DND-41 (cell line): Measurements from ENCODE around the gene ARHGAP22.

Experiments
- ATAC-seq: fragments of 200-7000 bp; cut with Tn5 transposase; 3 replicates; pipeline ENCODE4 v1.9.1; 2021; ENCODE audit warnings: low read depth; ENCODE audit not compliant: insufficient read depth
- DNase-seq: peaks from one replicate; pipeline ENCODE4 v3.0.0-alpha.2; 2020
- H2AFZ ChIP-seq: 2 replicates; pipeline ENCODE4 v1.6.0; 2012; ENCODE audit warnings: low read depth, low read length
- H3K27ac ChIP-seq: 2 replicates; pipeline ENCODE4 v1.5.1; 2012; ENCODE audit warnings: low read length, inconsistent platforms
- H3K27me3 ChIP-seq: fragments of 200-600 bp; sonication (generic); 2 replicates; pipeline ENCODE4 v1.6.0; 2012; ENCODE audit warnings: low read length, mild to moderate bottlenecking, inconsistent platforms; ENCODE audit not compliant: insufficient read depth, poor library complexity
- H3K36me3 ChIP-seq: 2 replicates; pipeline ENCODE4 v1.5.1; 2012; ENCODE audit warnings: low read length, inconsistent platforms; ENCODE audit not compliant: insufficient read depth
- H3K4me1 ChIP-seq: 2 replicates; pipeline ENCODE4 v1.5.1; 2012; ENCODE audit warnings: mild to moderate bottlenecking, low read length; ENCODE audit not compliant: insufficient read depth
- H3K4me2 ChIP-seq: 2 replicates; pipeline ENCODE4 v1.6.0; 2012; ENCODE audit warnings: mild to moderate bottlenecking, moderate library complexity, low read length, inconsistent platforms; ENCODE audit not compliant: insufficient read depth
- H3K4me3 ChIP-seq, 2 experiments: fragments of 200-600 bp in 1 of 2; shearing (Covaris generic) in 1 of 2; 2 replicates each; pipeline ENCODE4 v1.5.1; 2012 to 2016; ENCODE audit warnings: inconsistent platforms in 2 of 2, low read length in 2 of 2, mild to moderate bottlenecking in 2 of 2, low read depth in 1 of 2, moderate library complexity in 1 of 2
- H3K79me2 ChIP-seq: 2 replicates; pipeline ENCODE4 v1.6.0; 2012; ENCODE audit warnings: low read length, inconsistent platforms; ENCODE audit not compliant: insufficient read depth
- H3K9ac ChIP-seq: 2 replicates; pipeline ENCODE4 v1.6.0; 2012; ENCODE audit warnings: low read depth, mild to moderate bottlenecking, inconsistent platforms, low read length, moderate library complexity
- H3K9me3 ChIP-seq: 2 replicates; pipeline ENCODE4 v1.5.1; 2012; ENCODE audit warnings: low read length, moderate library complexity, mild to moderate bottlenecking, inconsistent platforms; ENCODE audit not compliant: insufficient read depth, severe bottlenecking
- H4K20me1 ChIP-seq: 2 replicates; pipeline ENCODE4 v1.6.0; 2012; ENCODE audit warnings: low read length; ENCODE audit not compliant: insufficient read depth
- EZH2 ChIP-seq: IDR thresholded peaks from 3 replicates; pipeline ENCODE4 v1.6.1; 2012; ENCODE audit warnings: borderline replicate concordance, low read depth, mild to moderate bottlenecking, moderate library complexity, low read length, inconsistent platforms; ENCODE audit not compliant: severe bottlenecking
- TF ChIP-seq, protein P1 (sequence below): IDR thresholded peaks from 2 replicates; pipeline ENCODE4 v1.5.1; 2012; ENCODE audit warnings: borderline replicate concordance, low read length, moderate library complexity, mild to moderate bottlenecking; ENCODE audit not compliant: poor library complexity, severe bottlenecking; ENCODE audit errors: extremely low read depth

Gene ARHGAP22

GRCh38 chr10:48501226-48501625 lies 103.6 kb downstream of the ARHGAP22 start:
- no peak for ATAC-seq

DNA sequence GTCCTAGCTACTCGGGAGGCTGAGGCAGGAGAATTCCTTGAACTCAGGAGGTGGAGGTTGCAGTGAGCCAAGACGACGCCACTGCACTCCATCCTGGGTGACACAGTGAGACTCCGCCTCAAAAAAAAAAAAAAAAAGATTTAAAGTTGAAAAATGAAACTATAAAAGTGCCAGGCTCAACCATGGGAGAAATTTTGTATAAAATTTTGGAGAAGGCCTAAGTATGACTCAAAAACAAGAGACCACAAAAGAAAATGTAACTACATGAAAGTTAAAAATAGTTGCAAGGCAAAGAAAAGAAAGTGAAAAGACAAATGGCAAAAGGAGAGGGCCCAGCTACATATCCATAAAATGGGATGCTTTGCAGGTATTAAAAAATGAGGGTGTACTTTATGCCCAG lies 104.1 kb downstream of the ARHGAP22 start:
- Histone ChIP-seq H3K9ac (no peak overlapping the region), H3K27me3 (no peaks in the 10 kb centered on the region), H2AFZ (no peak overlapping the region), H3K4me1 (no peaks in the 10 kb centered on the region), H3K36me3 (no peaks in the 10 kb centered on the region), H4K20me1 (no peaks in the 10 kb centered on the region), H3K9me3 (no peaks in the 10 kb centered on the region), H3K27ac (no peak overlapping the region), H3K4me3 (no peak overlapping the region), H3K4me2 (no peak overlapping the region), H3K79me2 (no peaks in the 10 kb centered on the region)
- DNase-seq (no peak), ATAC-seq (no peak)
- TF ChIP-seq EZH2: no peak
- TF ChIP-seq, protein P1, sequence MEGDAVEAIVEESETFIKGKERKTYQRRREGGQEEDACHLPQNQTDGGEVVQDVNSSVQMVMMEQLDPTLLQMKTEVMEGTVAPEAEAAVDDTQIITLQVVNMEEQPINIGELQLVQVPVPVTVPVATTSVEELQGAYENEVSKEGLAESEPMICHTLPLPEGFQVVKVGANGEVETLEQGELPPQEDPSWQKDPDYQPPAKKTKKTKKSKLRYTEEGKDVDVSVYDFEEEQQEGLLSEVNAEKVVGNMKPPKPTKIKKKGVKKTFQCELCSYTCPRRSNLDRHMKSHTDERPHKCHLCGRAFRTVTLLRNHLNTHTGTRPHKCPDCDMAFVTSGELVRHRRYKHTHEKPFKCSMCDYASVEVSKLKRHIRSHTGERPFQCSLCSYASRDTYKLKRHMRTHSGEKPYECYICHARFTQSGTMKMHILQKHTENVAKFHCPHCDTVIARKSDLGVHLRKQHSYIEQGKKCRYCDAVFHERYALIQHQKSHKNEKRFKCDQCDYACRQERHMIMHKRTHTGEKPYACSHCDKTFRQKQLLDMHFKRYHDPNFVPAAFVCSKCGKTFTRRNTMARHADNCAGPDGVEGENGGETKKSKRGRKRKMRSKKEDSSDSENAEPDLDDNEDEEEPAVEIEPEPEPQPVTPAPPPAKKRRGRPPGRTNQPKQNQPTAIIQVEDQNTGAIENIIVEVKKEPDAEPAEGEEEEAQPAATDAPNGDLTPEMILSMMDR: no peak

More at GRCh38 chr10:48501226-48501625, 103.6 kb downstream of the ARHGAP22 start:
- Histone ChIP-seq H3K4me2 (no peak overlapping the region), H3K79me2 (no peaks in the 10 kb centered on the region), H3K36me3 (no peaks in the 10 kb centered on the region), H3K27ac (no peak overlapping the region), H3K4me3 (no peak overlapping the region), H4K20me1 (no peaks in the 10 kb centered on the region), H3K9ac (no peak overlapping the region), H2AFZ (no peak overlapping the region), H3K27me3 (no peaks in the 10 kb centered on the region), H3K4me1 (no peaks in the 10 kb centered on the region), H3K9me3 (no peaks in the 10 kb centered on the region)
- DNase-seq: no peak
- TF ChIP-seq, protein P1: no peak
- TF ChIP-seq EZH2: no peak

DNA sequence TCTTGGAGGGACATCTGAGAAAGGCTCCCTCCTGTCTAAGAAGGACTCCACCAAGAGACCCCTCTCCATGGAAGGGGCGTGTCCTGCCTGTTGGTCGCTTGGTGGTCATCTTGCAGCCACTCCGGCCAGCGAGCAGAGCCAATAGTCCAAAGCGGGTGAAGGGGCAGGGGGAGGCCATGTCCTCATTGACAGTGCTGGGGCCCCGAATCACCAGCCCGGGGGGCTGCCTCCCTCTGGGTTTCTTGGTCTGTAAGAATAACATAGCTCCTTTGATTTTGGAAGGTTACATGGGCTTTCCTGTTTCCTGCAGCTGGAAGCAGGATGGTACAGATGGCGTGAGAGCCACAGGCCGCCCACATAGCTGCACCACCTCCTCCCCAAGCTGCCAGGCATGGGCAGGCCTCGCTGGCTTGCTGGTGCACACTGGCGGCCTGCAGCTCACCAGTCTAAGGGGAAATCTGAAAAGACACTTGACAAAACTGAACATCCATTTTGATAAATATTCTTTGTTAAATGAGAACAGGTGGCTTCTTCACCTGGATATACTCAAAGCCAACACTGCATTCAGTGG lies 105.8 kb downstream of the ARHGAP22 start:
- Histone ChIP-seq H4K20me1 (0 out of 2 replicates have a peak, but pooled peaks cover 2% of the 10 kb centered on the region), H3K79me2 (no peaks in the 10 kb centered on the region), H3K9ac (no peak overlapping the region), H2AFZ (no peak overlapping the region), H3K36me3 (no peaks in the 10 kb centered on the region), H3K4me1 (peaks cover 4% of the 10 kb centered on the region; the same call in 1 of the 2 replicates), H3K27me3 (no peaks in the 10 kb centered on the region), H3K4me2 (no peak overlapping the region), H3K4me3 (no peak overlapping the region), H3K9me3 (no peaks in the 10 kb centered on the region), H3K27ac (no peak overlapping the region)
- TF ChIP-seq EZH2: no peak
- TF ChIP-seq, protein P1: no peak
- DNase-seq (no peak), ATAC-seq (no peak)
